Neural cell (in vitro differentiated cells): ENCODE data around the gene RBMS3. TPM values are rescaled to one million over a fixed set of nuclear protein-coding genes. Genes with fewer than 3 reads are reported as not detected.

Experiments used
- H2AFZ ChIP-seq: fragments of 200-600, 300-800 bp; sonication (generic), shearing (Covaris generic); 2 replicates; pipeline ENCODE4 v1.6.0; 2014; ENCODE audit warnings: low read depth, mild to moderate bottlenecking, antibody characterized with exemption, low read length, moderate library complexity
- H3F3A ChIP-seq: fragments of 200-600 bp; shearing (Covaris generic); 2 replicates; pipeline ENCODE4 v1.6.1; 2016; ENCODE audit warnings: mild to moderate bottlenecking, moderate library complexity, mixed read lengths, antibody characterized with exemption, low read length; ENCODE audit not compliant: insufficient read depth, poor library complexity, severe bottlenecking
- H3K27ac ChIP-seq: fragments of 200-600, 300-800 bp; sonication (generic), shearing (Covaris generic); 2 replicates; pipeline ENCODE4 v1.5.1; 2014; ENCODE audit warnings: mild to moderate bottlenecking, low read length, moderate library complexity
- H3K27me3 ChIP-seq: fragments of 300-800, 200-600 bp; sonication (generic), shearing (Covaris generic); 2 replicates; pipeline ENCODE4 v1.6.0; 2014; ENCODE audit warnings: mild to moderate bottlenecking, low read depth, low read length, moderate library complexity; ENCODE audit not compliant: insufficient read depth
- H3K36me3 ChIP-seq: fragments of 300-800, 200-600 bp; sonication (generic), shearing (Covaris generic); 2 replicates; pipeline ENCODE4 v1.5.1; 2014; ENCODE audit warnings: mild to moderate bottlenecking, antibody characterized with exemption, low read length, moderate library complexity; ENCODE audit not compliant: insufficient read depth
- H3K4me2 ChIP-seq: fragments of 300-800, 200-600 bp; sonication (generic), shearing (Covaris generic); 2 replicates; pipeline ENCODE4 v1.6.0; 2014; ENCODE audit warnings: mild to moderate bottlenecking, low read length
- H3K4me3 ChIP-seq: fragments of 300-800, 200-600 bp; sonication (generic), shearing (Covaris generic); 2 replicates; pipeline ENCODE4 v1.5.1; 2014; ENCODE audit warnings: mild to moderate bottlenecking, low read length, moderate library complexity
- H3K79me2 ChIP-seq: fragments of 200-600 bp; shearing (Covaris generic); replicated peaks from 2 replicates; pipeline ENCODE4 v1.6.0; 2014; ENCODE audit warnings: mild to moderate bottlenecking, low read length, moderate library complexity; ENCODE audit not compliant: insufficient read depth
- H3K9ac ChIP-seq: fragments of 300-800, 200-600 bp; sonication (generic), shearing (Covaris generic); 2 replicates; pipeline ENCODE4 v1.6.1; 2016; ENCODE audit warnings: mild to moderate bottlenecking, low read length, mixed read lengths
- H3K9me2 ChIP-seq: fragments of 200-600 bp; shearing (Covaris generic); 2 replicates; pipeline ENCODE4 v1.6.1; 2016; ENCODE audit warnings: mild to moderate bottlenecking, low read length, mixed read lengths; ENCODE audit not compliant: insufficient read depth
- H3K9me3 ChIP-seq: fragments of 200-600, 300-800 bp; sonication (generic), shearing (Covaris generic); 2 replicates; pipeline ENCODE4 v1.6.1; 2016; ENCODE audit warnings: mild to moderate bottlenecking, mixed run types, low read length, moderate library complexity, mixed read lengths
- H4K20me1 ChIP-seq: fragments of 200-600 bp; shearing (Covaris generic); 2 replicates; pipeline ENCODE4 v1.6.1; 2016; ENCODE audit warnings: mild to moderate bottlenecking, mixed run types; ENCODE audit not compliant: insufficient read depth
- EP300 ChIP-seq: fragments of 450-650 bp; conservative IDR thresholded peaks from 2 replicates; pipeline ENCODE4 v1.6.1; 2014; ENCODE audit warnings: antibody characterized with exemption, mild to moderate bottlenecking, moderate library complexity; ENCODE audit not compliant: poor library complexity, severe bottlenecking
- EZH2 ChIP-seq: fragments of 200-600, 300-800 bp; shearing (Covaris generic), sonication (generic); IDR thresholded peaks from 2 replicates; pipeline ENCODE4 v1.6.1; 2014; ENCODE audit warnings: antibody characterized with exemption, low read length, borderline replicate concordance, mild to moderate bottlenecking; ENCODE audit not compliant: insufficient read depth, poor library complexity, severe bottlenecking
- MXI1 ChIP-seq: fragments of 450-650 bp; conservative IDR thresholded peaks from 2 replicates; pipeline ENCODE4 v1.6.1; 2014; ENCODE audit warnings: antibody characterized with exemption, mild to moderate bottlenecking; ENCODE audit not compliant: poor library complexity, severe bottlenecking
- POLR2AphosphoS5 ChIP-seq: IDR thresholded peaks from 2 replicates; pipeline ENCODE4 v1.6.1; 2012
- RAD21 ChIP-seq: fragments of 450-650 bp; conservative IDR thresholded peaks from 2 replicates; pipeline ENCODE4 v1.6.1; 2014; ENCODE audit warnings: antibody characterized with exemption, mild to moderate bottlenecking, moderate library complexity
- SMC3 ChIP-seq: fragments of 450-650 bp; conservative IDR thresholded peaks from 2 replicates; pipeline ENCODE4 v1.6.1; 2014; ENCODE audit warnings: antibody characterized with exemption, mild to moderate bottlenecking, moderate library complexity; ENCODE audit not compliant: poor library complexity
- TAF1 ChIP-seq: IDR thresholded peaks from 2 replicates; pipeline ENCODE4 v1.6.1; 2012; ENCODE audit warnings: low read depth
- polyA plus RNA-seq: library from polyadenylated mRNA; depleted of rRNA; stranded (reverse); fragments of >200 nt; gene quantifications from 2 replicates; pipeline ENCODE4 v1.2.3, GENCODE V29; 2014
- TF ChIP-seq, protein P1 (sequence below): fragments of 450-650 bp; IDR thresholded peaks from 2 replicates; pipeline ENCODE4 v1.5.1; 2014; ENCODE audit warnings: antibody characterized with exemption, mild to moderate bottlenecking, moderate library complexity; ENCODE audit not compliant: poor library complexity, severe bottlenecking
- TF ChIP-seq, protein P2 (sequence below): IDR thresholded peaks from 2 replicates; pipeline ENCODE4 v1.6.1; 2012; ENCODE audit warnings: borderline replicate concordance

Gene RBMS3
- polyA plus RNA-seq, 1 donor from 2014 or later: 0.53 TPM

DNA sequence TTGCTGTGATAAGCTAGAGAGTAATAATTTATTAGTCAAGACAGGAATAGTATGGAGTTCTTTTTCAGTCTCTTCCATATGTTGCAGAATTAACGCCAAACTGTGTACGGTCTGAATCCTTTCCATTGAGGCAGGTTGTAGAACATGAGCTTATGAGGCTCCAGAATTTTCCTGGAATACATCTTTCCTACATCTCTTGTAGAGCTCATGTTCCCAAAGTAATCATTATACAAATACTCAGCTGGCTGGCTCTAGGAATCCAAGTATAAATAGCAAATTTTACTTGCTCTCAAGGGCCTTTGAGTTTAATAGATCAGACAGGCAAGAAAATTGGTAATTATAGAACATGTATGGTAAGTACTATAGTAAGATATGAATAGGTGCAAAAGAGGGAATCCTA, 419.4 kb downstream of the RBMS3 start:
- TF ChIP-seq EP300 (no peak), SMC3 (no peak), POLR2AphosphoS5 (no peak)
- no peak overlapping the region for H3K4me3 ChIP-seq
- no peaks in the 10 kb centered on the region for H3K36me3 ChIP-seq
- no peaks in the 10 kb centered on the region for H3K9me3 ChIP-seq
- no peaks in the 10 kb centered on the region for H3K79me2 ChIP-seq
- no peaks in the 10 kb centered on the region for H3K9me2 ChIP-seq
- H2AFZ ChIP-seq: no peak overlapping the region
- H3K27ac ChIP-seq: no peak overlapping the region
- H3K4me2 ChIP-seq: no peak overlapping the region
- no peaks in the 10 kb centered on the region for H4K20me1 ChIP-seq
- H3F3A ChIP-seq: no peaks in the 10 kb centered on the region
- H3K27me3 ChIP-seq: peaks cover 3% of the 10 kb centered on the region
- H3K9ac ChIP-seq: no peak overlapping the region

DNA sequence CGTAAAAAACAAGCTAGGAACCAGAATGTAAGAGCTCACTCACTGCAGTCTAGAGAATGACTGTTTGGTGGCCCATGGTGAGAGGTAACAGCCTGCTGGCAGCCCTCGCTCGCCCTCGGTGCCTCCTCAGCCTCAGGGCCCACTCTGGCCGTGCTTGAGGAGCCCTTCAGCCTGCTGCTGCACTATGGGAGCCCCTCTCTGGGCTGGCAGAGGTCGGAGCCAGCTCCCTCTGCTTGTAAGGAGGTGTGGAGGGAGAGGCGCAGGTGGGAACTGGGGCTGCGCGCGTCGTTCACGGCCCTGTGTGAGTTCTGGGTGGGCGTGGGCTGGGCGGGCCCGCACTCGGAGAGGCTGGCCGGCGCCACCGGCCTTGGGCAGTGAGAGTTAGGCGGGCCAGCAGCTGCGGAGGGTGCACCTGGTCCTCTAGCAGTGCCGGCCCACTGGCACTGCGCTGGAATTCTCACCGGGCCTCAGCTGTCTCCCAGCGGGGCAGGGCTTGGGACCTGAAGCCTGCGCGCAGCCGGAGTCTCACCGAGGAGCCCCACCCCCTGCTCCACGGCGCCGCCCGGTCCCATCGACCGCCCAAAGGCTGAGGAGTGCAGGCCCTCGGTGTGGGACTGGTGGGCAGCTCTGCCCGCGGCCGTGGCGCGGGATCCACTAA, 420.6 kb downstream of the RBMS3 start:
- H3K79me2 ChIP-seq: no peaks in the 10 kb centered on the region
- H3K27me3 ChIP-seq: peaks cover 3% of the 10 kb centered on the region
- no peaks in the 10 kb centered on the region for H3K36me3 ChIP-seq
- no peak for TF ChIP-seq POLR2AphosphoS5
- TF ChIP-seq TAF1: no peak
- TF ChIP-seq, protein P1, sequence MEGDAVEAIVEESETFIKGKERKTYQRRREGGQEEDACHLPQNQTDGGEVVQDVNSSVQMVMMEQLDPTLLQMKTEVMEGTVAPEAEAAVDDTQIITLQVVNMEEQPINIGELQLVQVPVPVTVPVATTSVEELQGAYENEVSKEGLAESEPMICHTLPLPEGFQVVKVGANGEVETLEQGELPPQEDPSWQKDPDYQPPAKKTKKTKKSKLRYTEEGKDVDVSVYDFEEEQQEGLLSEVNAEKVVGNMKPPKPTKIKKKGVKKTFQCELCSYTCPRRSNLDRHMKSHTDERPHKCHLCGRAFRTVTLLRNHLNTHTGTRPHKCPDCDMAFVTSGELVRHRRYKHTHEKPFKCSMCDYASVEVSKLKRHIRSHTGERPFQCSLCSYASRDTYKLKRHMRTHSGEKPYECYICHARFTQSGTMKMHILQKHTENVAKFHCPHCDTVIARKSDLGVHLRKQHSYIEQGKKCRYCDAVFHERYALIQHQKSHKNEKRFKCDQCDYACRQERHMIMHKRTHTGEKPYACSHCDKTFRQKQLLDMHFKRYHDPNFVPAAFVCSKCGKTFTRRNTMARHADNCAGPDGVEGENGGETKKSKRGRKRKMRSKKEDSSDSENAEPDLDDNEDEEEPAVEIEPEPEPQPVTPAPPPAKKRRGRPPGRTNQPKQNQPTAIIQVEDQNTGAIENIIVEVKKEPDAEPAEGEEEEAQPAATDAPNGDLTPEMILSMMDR: no peak
- no peaks in the 10 kb centered on the region for H4K20me1 ChIP-seq
- H3K4me3 ChIP-seq: no peak overlapping the region
- H2AFZ ChIP-seq: no peak overlapping the region
- no peaks in the 10 kb centered on the region for H3K9me2 ChIP-seq
- no peaks in the 10 kb centered on the region for H3K9me3 ChIP-seq
- H3K27ac ChIP-seq: no peak overlapping the region
- H3K9ac ChIP-seq: no peak overlapping the region
- H3K4me2 ChIP-seq: no peak overlapping the region
- H3F3A ChIP-seq: no peaks in the 10 kb centered on the region

DNA sequence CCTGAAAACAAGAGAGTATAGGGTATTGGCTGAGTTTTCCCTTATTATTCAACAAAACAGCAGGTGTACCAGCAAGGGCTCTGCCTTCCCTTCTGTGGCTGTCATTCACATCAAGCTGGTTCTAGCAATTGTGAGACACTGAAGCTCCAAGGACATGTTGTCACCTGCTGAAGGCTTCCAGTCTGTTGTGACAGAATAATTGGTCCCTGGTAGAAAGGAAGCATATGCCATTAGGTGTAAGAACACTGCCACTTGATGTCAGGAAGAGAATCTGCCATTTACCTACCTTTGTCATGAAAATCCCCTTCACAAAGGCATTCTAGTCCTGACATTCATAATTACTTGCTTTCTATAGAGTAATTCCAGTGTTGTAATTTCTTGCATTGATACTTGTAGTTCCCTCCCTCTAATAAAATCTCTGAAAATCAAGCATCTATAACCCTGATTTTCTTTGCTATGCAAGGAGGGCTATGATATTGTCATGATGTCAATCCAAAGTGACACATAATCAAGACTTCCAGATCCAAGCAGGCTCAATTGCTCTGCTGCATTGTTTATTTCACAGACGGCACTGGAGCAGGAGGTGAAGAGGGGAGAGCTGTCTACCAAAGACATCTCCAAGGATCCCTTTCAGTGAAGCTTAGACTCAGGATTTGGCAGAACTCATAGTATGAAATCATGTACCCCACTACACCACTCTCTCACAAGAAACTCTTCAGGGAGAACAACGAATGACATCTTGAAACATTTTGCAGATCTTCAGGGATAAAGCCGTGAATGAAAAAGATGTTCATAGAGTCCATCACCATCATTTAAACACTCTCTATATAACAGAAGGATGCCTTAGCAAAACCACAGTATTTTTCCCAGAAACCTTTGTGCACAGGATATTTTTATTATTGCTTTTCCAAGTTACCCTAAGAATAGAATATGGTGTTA, 425.3 kb downstream of the RBMS3 start:
- Histone ChIP-seq H3K4me2 (peak overlapping the region; percentile 23), H3K36me3 (no peaks in the 10 kb centered on the region), H3K27ac (peak overlapping the region; percentile 54), H3K4me3 (peak overlapping the region; percentile 32), H3K27me3 (peaks cover 10% of the 10 kb centered on the region), H3F3A (no peaks in the 10 kb centered on the region), H3K79me2 (no peaks in the 10 kb centered on the region), H3K9me2 (no peaks in the 10 kb centered on the region), H4K20me1 (no peaks in the 10 kb centered on the region), H2AFZ (no peak overlapping the region), H3K9ac (no peak overlapping the region), H3K9me3 (no peaks in the 10 kb centered on the region)
- TF ChIP-seq EP300: peak; percentile 100
- TF ChIP-seq TAF1: peak; percentile 35
- peak; percentile 65 for TF ChIP-seq SMC3
- TF ChIP-seq, protein P2, sequence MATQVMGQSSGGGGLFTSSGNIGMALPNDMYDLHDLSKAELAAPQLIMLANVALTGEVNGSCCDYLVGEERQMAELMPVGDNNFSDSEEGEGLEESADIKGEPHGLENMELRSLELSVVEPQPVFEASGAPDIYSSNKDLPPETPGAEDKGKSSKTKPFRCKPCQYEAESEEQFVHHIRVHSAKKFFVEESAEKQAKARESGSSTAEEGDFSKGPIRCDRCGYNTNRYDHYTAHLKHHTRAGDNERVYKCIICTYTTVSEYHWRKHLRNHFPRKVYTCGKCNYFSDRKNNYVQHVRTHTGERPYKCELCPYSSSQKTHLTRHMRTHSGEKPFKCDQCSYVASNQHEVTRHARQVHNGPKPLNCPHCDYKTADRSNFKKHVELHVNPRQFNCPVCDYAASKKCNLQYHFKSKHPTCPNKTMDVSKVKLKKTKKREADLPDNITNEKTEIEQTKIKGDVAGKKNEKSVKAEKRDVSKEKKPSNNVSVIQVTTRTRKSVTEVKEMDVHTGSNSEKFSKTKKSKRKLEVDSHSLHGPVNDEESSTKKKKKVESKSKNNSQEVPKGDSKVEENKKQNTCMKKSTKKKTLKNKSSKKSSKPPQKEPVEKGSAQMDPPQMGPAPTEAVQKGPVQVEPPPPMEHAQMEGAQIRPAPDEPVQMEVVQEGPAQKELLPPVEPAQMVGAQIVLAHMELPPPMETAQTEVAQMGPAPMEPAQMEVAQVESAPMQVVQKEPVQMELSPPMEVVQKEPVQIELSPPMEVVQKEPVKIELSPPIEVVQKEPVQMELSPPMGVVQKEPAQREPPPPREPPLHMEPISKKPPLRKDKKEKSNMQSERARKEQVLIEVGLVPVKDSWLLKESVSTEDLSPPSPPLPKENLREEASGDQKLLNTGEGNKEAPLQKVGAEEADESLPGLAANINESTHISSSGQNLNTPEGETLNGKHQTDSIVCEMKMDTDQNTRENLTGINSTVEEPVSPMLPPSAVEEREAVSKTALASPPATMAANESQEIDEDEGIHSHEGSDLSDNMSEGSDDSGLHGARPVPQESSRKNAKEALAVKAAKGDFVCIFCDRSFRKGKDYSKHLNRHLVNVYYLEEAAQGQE: peak; percentile 91
- peak; percentile 100 for TF ChIP-seq POLR2AphosphoS5
- peak; percentile 67 for TF ChIP-seq RAD21
- TF ChIP-seq MXI1: peak; percentile 39
- TF ChIP-seq, protein P1: peak; percentile 61
- no peak for TF ChIP-seq EZH2
